Erythroblast (primary cell): Measurements from ENCODE around the gene NEIL1.

Experiments
- GATA1 ChIP-seq: IDR thresholded peaks from 2 replicates; pipeline ENCODE4 v1.6.1; 2011; ENCODE audit warnings: low read depth, mild to moderate bottlenecking, control low read depth, low read length, moderate library complexity
- POLR2A ChIP-seq: IDR thresholded peaks from 2 replicates; pipeline ENCODE4 v1.6.1; 2011; ENCODE audit warnings: mild to moderate bottlenecking, low read length

DNA sequence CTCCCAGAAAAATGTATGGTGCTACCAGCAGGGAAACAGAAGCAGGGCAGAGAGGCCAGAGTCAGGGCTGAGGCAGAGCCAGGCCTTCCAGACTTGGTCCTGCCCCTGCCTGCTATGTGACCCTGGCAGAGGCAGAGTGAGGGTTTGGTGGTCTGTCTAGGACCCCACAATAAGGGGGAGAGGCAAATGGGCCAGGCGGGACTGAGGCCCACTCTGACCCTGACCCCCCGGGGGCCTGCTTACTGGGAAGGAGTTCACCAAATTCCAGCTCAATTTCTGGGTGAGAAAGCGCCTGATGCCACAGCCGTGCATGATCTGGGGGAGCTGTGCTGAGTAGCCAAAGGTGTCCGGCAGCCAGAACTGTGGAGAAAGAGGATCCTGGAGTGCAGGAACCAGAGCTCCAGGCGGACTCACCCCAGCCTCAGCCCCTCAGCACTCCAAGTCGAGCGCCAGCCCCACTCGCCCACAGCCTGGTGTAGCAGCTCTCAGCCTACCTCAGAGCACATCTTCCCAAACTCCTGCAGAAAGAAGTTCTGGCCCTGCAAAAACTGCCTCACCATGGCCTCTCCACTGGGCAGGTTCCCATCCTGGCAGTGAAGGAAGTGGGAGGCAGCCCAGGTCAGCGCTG is 14.6 kb downstream of the NEIL1 start:
- no peak for TF ChIP-seq POLR2A
- no peak for TF ChIP-seq GATA1
